Keratinocyte (primary cell): ENCODE results near the gene ITPR1. TPM values are rescaled to one million over a fixed set of nuclear protein-coding genes. Genes with fewer than 3 reads are reported as not detected.

Source experiments
- DNase-seq: peaks from one replicate; pipeline ENCODE4 v3.0.0-alpha.2; 2011; ENCODE audit warnings: low read depth, missing footprints, low spot score
- FAIRE-seq: peaks from 2 replicates; lab custom pipeline; 2011; peaks lifted over from hg19 to GRCh38; lab: Jason Lieb, UNC
- H2AFZ ChIP-seq: 2 replicates; pipeline ENCODE4 v1.6.0; 2012; ENCODE audit warnings: low read length, control low read depth, inconsistent platforms; ENCODE audit not compliant: control insufficient read depth
- H3K27ac ChIP-seq: 2 replicates; pipeline ENCODE4 v1.5.1; 2011; ENCODE audit warnings: low read length; ENCODE audit not compliant: control insufficient read depth, insufficient read depth
- H3K27me3 ChIP-seq: 3 replicates; pipeline ENCODE4 v1.6.0; 2011; ENCODE audit warnings: low read length; ENCODE audit not compliant: control insufficient read depth, insufficient read depth; ENCODE audit errors: extremely low read depth
- H3K36me3 ChIP-seq, 2 experiments: 2 replicates in 1 of 2; 3 replicates in 1 of 2; pipeline ENCODE4 v1.5.1; 2011; ENCODE audit warnings: low read length in 2 of 2, mild to moderate bottlenecking in 1 of 2; ENCODE audit not compliant: control insufficient read depth in 2 of 2, insufficient read depth in 2 of 2; ENCODE audit errors: extremely low read depth in 1 of 2
- H3K4me1 ChIP-seq: 3 replicates; pipeline ENCODE4 v1.5.1; 2011; ENCODE audit warnings: low read length; ENCODE audit not compliant: control insufficient read depth, insufficient read depth; ENCODE audit errors: extremely low read depth
- H3K4me2 ChIP-seq: 3 replicates; pipeline ENCODE4 v1.6.0; 2011; ENCODE audit warnings: low read depth, low read length; ENCODE audit not compliant: control insufficient read depth, insufficient read depth; ENCODE audit errors: extremely low read depth
- H3K4me3 ChIP-seq, 3 experiments: fragments of 200-600 bp in 1 of 3; sonication (generic) in 1 of 3; 2 replicates in 2 of 3; 3 replicates in 1 of 3; pipeline ENCODE4 v1.5.1; 2011 to 2016; ENCODE audit warnings: low read length in 3 of 3, mild to moderate bottlenecking in 3 of 3, control low read depth in 2 of 3, inconsistent platforms in 1 of 3, low read depth in 1 of 3, mixed read lengths in 1 of 3, mixed run types in 1 of 3, moderate library complexity in 1 of 3; ENCODE audit not compliant: control insufficient read depth in 2 of 3, insufficient read depth in 2 of 3; ENCODE audit errors: extremely low read depth in 1 of 3
- H3K79me2 ChIP-seq: 2 replicates; pipeline ENCODE4 v1.6.0; 2012; ENCODE audit warnings: low read length; ENCODE audit not compliant: control insufficient read depth, insufficient read depth
- H3K9ac ChIP-seq: 3 replicates; pipeline ENCODE4 v1.6.0; 2011; ENCODE audit warnings: low read length; ENCODE audit not compliant: control insufficient read depth, insufficient read depth; ENCODE audit errors: extremely low read depth
- H3K9me1 ChIP-seq: 3 replicates; pipeline ENCODE4 v1.6.0; 2011; ENCODE audit warnings: low read length; ENCODE audit not compliant: control insufficient read depth, insufficient read depth; ENCODE audit errors: extremely low read depth
- H3K9me3 ChIP-seq: 2 replicates; pipeline ENCODE4 v1.5.1; 2012; ENCODE audit warnings: low read depth, low read length; ENCODE audit not compliant: control insufficient read depth
- H4K20me1 ChIP-seq: 3 replicates; pipeline ENCODE4 v1.6.0; 2011; ENCODE audit warnings: low read length; ENCODE audit not compliant: control insufficient read depth, insufficient read depth; ENCODE audit errors: extremely low read depth
- CTCF ChIP-seq, 3 experiments: IDR thresholded peaks in 1 of 3; conservative IDR thresholded peaks in 1 of 3; optimal IDR thresholded peaks in 1 of 3; 2 replicates in 2 of 3; 3 replicates in 1 of 3; pipeline versions ENCODE3 to v1.5.1; 2011; ENCODE audit warnings: low read length in 3 of 3, mild to moderate bottlenecking in 3 of 3, moderate library complexity in 2 of 3, control low read depth in 1 of 3, inconsistent platforms in 1 of 3; ENCODE audit not compliant: insufficient read depth in 2 of 3; ENCODE audit errors: extremely low read depth in 1 of 3
- EZH2 ChIP-seq: IDR thresholded peaks from one replicate; pipeline ENCODE4 v1.6.1; 2012; ENCODE audit warnings: inconsistent platforms, mild to moderate bottlenecking, low read length, moderate library complexity
- dilution Hi-C: fragments of 300-500 bp; cut with MboI; formaldehyde crosslinking; loops from one replicate; pipeline ENCODE4 v1.7.0; 2020; ENCODE audit warnings: low sequenced_read_pairs; ENCODE audit not compliant: extremely low pct_ligation_motif_present
- polyA plus RNA-seq, 5 experiments: library from polyadenylated mRNA; depleted of rRNA in 3 of 5; stranded (reverse) in 3 of 5; stranded (forward) in 1 of 5; unstranded in 1 of 5; fragments of >200 nt; gene quantifications; 1 replicate in 1 of 5; 2 replicates in 3 of 5; 3 replicates in 1 of 5; pipeline versions ENCODE4 v1.2.1 to v1.2.3, GENCODE V29; 2011 to 2012; ENCODE audit warnings: missing spikeins in 2 of 5, low read depth in 1 of 5, low replicate concordance in 1 of 5

Gene ITPR1
- polyA plus RNA-seq, 1 donor (not counting 4 experiments of a cell fraction or from before 2014, with no cell fraction given): 3.5 TPM

- no peaks in the 10 kb centered on the region for H3K27me3 ChIP-seq
- no peak for TF ChIP-seq EZH2
- DNase-seq: no peak
- H3K9me1 ChIP-seq: no peaks in the 10 kb centered on the region
- no peak overlapping the region for H3K9ac ChIP-seq
- dilution Hi-C loops: no loop called here
- H3K4me1 ChIP-seq: no peaks in the 10 kb centered on the region
- no peak for FAIRE-seq
- no peaks in the 10 kb centered on the region for H3K36me3 ChIP-seq
- no peak overlapping the region for H3K4me3 ChIP-seq
- no peak overlapping the region for H2AFZ ChIP-seq
- no peak overlapping the region for H3K4me2 ChIP-seq
- no peaks in the 10 kb centered on the region for H4K20me1 ChIP-seq
- H3K27ac ChIP-seq: no peak overlapping the region
- no peaks in the 10 kb centered on the region for H3K9me3 ChIP-seq
- no peaks in the 10 kb centered on the region for H3K79me2 ChIP-seq
Observed at GRCh38 chr3:4599612-4600011, 106.5 kb downstream of the ITPR1 start.

GRCh38 chr3:4600493-4600892, 107.3 kb downstream of the ITPR1 start:
- no peak for TF ChIP-seq CTCF (optimal IDR thresholded peaks at IDR 0.05 in 1 of 3, IDR thresholded peaks at IDR 0.05 in 1 of 3, conservative IDR thresholded peaks at IDR 0.05 in 1 of 3; ENCODE audit: extremely low read depth in 1 of 3, insufficient read depth in 2 of 3, low read length in 3 of 3)
- TF ChIP-seq EZH2: no peak
- H3K79me2 ChIP-seq: no peaks in the 10 kb centered on the region
- DNase-seq: no peak
- H3K9me1 ChIP-seq: no peaks in the 10 kb centered on the region
- H3K36me3 ChIP-seq: no peaks in the 10 kb centered on the region
- H3K9ac ChIP-seq: no peak overlapping the region
- dilution Hi-C loops: no loop called here
- FAIRE-seq: no peak
- no peak overlapping the region for H3K27ac ChIP-seq
- no peaks in the 10 kb centered on the region for H3K9me3 ChIP-seq
- H2AFZ ChIP-seq: no peak overlapping the region
- H3K4me2 ChIP-seq: no peak overlapping the region
- no peak overlapping the region for H3K4me3 ChIP-seq
- H4K20me1 ChIP-seq: no peaks in the 10 kb centered on the region
- no peaks in the 10 kb centered on the region for H3K27me3 ChIP-seq
- H3K4me1 ChIP-seq: no peaks in the 10 kb centered on the region

GRCh38 chr3:4601892-4602291, 108.7 kb downstream of the ITPR1 start:
- H3K27me3 ChIP-seq: no peaks in the 10 kb centered on the region
- DNase-seq (no peak), FAIRE-seq (no peak)
- no peak overlapping the region for H3K4me2 ChIP-seq
- H3K27ac ChIP-seq: no peak overlapping the region
- H3K9me1 ChIP-seq: no peaks in the 10 kb centered on the region
- dilution Hi-C loops: no loop called here
- no peaks in the 10 kb centered on the region for H3K4me1 ChIP-seq
- no peaks in the 10 kb centered on the region for H3K79me2 ChIP-seq
- no peak for TF ChIP-seq CTCF (optimal IDR thresholded peaks at IDR 0.05 in 1 of 3, IDR thresholded peaks at IDR 0.05 in 1 of 3, conservative IDR thresholded peaks at IDR 0.05 in 1 of 3; ENCODE audit: extremely low read depth in 1 of 3, insufficient read depth in 2 of 3, low read length in 3 of 3)
- TF ChIP-seq EZH2: no peak
- H2AFZ ChIP-seq: no peak overlapping the region
- H4K20me1 ChIP-seq: no peaks in the 10 kb centered on the region
- no peak overlapping the region for H3K4me3 ChIP-seq
- no peaks in the 10 kb centered on the region for H3K36me3 ChIP-seq
- no peak overlapping the region for H3K9ac ChIP-seq
- no peaks in the 10 kb centered on the region for H3K9me3 ChIP-seq
